Fibroblast of villous mesenchyme (primary cell): ENCODE data around the gene GLRA1. TPM values are rescaled to one million over a fixed set of nuclear protein-coding genes. Genes with fewer than 3 reads are reported as not detected.

Experiments
- DNase-seq: peaks from one replicate; pipeline ENCODE4 v3.0.0-alpha.2; 2010; ENCODE audit warnings: low read depth
- H3K4me3 ChIP-seq: 2 replicates; pipeline ENCODE4 v1.5.1; 2011; ENCODE audit warnings: low read depth, mild to moderate bottlenecking, low read length
- CTCF ChIP-seq: IDR thresholded peaks from 2 replicates; pipeline ENCODE4 v1.5.1; 2012; ENCODE audit warnings: low read depth, mild to moderate bottlenecking, low read length; ENCODE audit not compliant: insufficient read depth
- total RNA-seq: library from RNA; depleted of rRNA; stranded (reverse); fragments of >200 nt; gene quantifications from 2 replicates; pipeline ENCODE4 v1.2.3, GENCODE V29; 2012

Gene GLRA1
- total RNA-seq, 1 donor, result not detected

- TF ChIP-seq CTCF, result no peak
- no peak overlapping the region for H3K4me3 ChIP-seq
- no peak for DNase-seq
Measured at GRCh38 chr5:151947931-151948608, 23.4 kb upstream of the GLRA1 start.

- DNase-seq, result no peak
- no peak overlapping the region for H3K4me3 ChIP-seq
- no peak for TF ChIP-seq CTCF
Measured at GRCh38 chr5:151937851-151938250, 13.2 kb upstream of the GLRA1 start.

- TF ChIP-seq CTCF, result no peak
- H3K4me3 ChIP-seq, result no peak overlapping the region
- no peak for DNase-seq
Measured at GRCh38 chr5:151935135-151935695, 10.6 kb upstream of the GLRA1 start.

- no peak for TF ChIP-seq CTCF
- H3K4me3 ChIP-seq, result no peak overlapping the region
- DNase-seq, result no peak
Measured at GRCh38 chr5:151931260-151931659, 6.6 kb upstream of the GLRA1 start.

- no peak for TF ChIP-seq CTCF
- no peak for DNase-seq
- no peak overlapping the region for H3K4me3 ChIP-seq
Measured at GRCh38 chr5:151926188-151926587, 1.5 kb upstream of the GLRA1 start.

GRCh38 chr5:151925340-151925739 lies 689 bp upstream of the GLRA1 start:
- no peak overlapping the region for H3K4me3 ChIP-seq
- DNase-seq, result no peak
- no peak for TF ChIP-seq CTCF
